A673 (cell line): ENCODE data around the gene RBM15. TPM values are rescaled to one million over a fixed set of nuclear protein-coding genes. Genes with fewer than 3 reads are reported as not detected.

Source experiments
- BruUV-seq: library from RNA; stranded (reverse); fragments of 400-500 nt; replicated peaks from 2 replicates; lab custom pipeline; 2021; lab: Mats Ljungman, UMichigan
- CTCF ChIA-PET: fragments of 300-600 bp; sonication (Branson Sonifier 250); formaldehyde crosslinking; loops from one replicate; lab custom pipeline; 2022; ENCODE audit warnings: antibody characterized with exemption; lab: Charles Lee
- POLR2A ChIA-PET: fragments of 300-600 bp; sonication (Branson Sonifier 250); formaldehyde crosslinking; loops from one replicate; lab custom pipeline; 2022; ENCODE audit warnings: antibody characterized with exemption; ENCODE audit not compliant: low non-redundant PET; lab: Charles Lee
- DNase-seq: peaks from one replicate; pipeline ENCODE4 v3.0.0-alpha.2; 2015; ENCODE audit warnings: low spot score
- H3K27ac ChIP-seq: fragments of 200-600 bp; sonication (generic); 2 replicates; pipeline ENCODE4 v1.5.1; 2016; ENCODE audit warnings: mixed run types, low read depth, mild to moderate bottlenecking, mixed read lengths, antibody characterized with exemption, low read length; ENCODE audit not compliant: poor library complexity, severe bottlenecking
- H3K27me3 ChIP-seq: fragments of 200-600 bp; sonication (generic); replicated peaks from 2 replicates; pipeline ENCODE4 v1.6.1; 2017; ENCODE audit warnings: mixed run types, low read depth, mild to moderate bottlenecking, mixed read lengths, antibody characterized with exemption, low read length; ENCODE audit not compliant: insufficient read depth, poor library complexity
- H3K36me3 ChIP-seq: fragments of 200-600 bp; sonication (generic); 2 replicates; pipeline ENCODE4 v1.6.1; 2016; ENCODE audit warnings: mixed run types, mild to moderate bottlenecking, mixed read lengths, antibody characterized with exemption, low read length; ENCODE audit not compliant: insufficient read depth, poor library complexity, severe bottlenecking
- H3K4me1 ChIP-seq: fragments of 200-600 bp; sonication (generic); 2 replicates; pipeline ENCODE4 v1.6.1; 2017; ENCODE audit warnings: mixed run types, mild to moderate bottlenecking, mixed read lengths, antibody characterized with exemption, low read length; ENCODE audit not compliant: insufficient read depth, poor library complexity, severe bottlenecking
- H3K4me3 ChIP-seq: fragments of 200-600 bp; sonication (generic); 2 replicates; pipeline ENCODE4 v1.5.1; 2016; ENCODE audit warnings: low read depth, mixed run types, mild to moderate bottlenecking, mixed read lengths, low read length; ENCODE audit not compliant: poor library complexity, severe bottlenecking
- H3K9me3 ChIP-seq: fragments of 200-600 bp; sonication (generic); 2 replicates; pipeline ENCODE4 v1.6.1; 2016; ENCODE audit warnings: mixed run types, low read depth, mild to moderate bottlenecking, mixed read lengths, antibody characterized with exemption, low read length; ENCODE audit not compliant: poor library complexity, severe bottlenecking
- CTCF ChIP-seq: fragments of 300-800, 200-600 bp; sonication (generic); conservative IDR thresholded peaks from 2 replicates; pipeline ENCODE4 v1.5.1; 2017; ENCODE audit warnings: low read depth, mild to moderate bottlenecking, antibody characterized with exemption, low read length, moderate library complexity, mixed read lengths
- EZH2 ChIP-seq: fragments of 200-600 bp; sonication (generic); IDR thresholded peaks from 2 replicates; pipeline ENCODE4 v1.6.1; 2017; ENCODE audit warnings: borderline replicate concordance, low read depth, mild to moderate bottlenecking, mixed read lengths, antibody characterized with exemption, low read length; ENCODE audit not compliant: poor library complexity, severe bottlenecking
- intact Hi-C: fragments of 100-400 bp; cut with micrococcal nuclease; formaldehyde crosslinking; loops from one replicate; pipeline ENCODE4 v1.10.0; 2022; ENCODE audit not compliant: unreplicated experiment
- total RNA-seq: library from RNA; stranded (reverse); gene quantifications from 2 replicates; pipeline ENCODE4 v1.2.3, GENCODE V29; 2021

Gene RBM15
- total RNA-seq, 1 experiment from 2014 or later: 60.3 TPM

GRCh38 chr1:110312188-110313121 is 26.7 kb upstream of the RBM15 start:
- no TSS peak for BruUV-seq
- Histone ChIP-seq H3K4me1 (no peaks in the 10 kb centered on the region), H3K27me3 (no peaks in the 10 kb centered on the region), H3K36me3 (no peaks in the 10 kb centered on the region), H3K4me3 (no peak overlapping the region), H3K27ac (no peak overlapping the region), H3K9me3 (no peaks in the 10 kb centered on the region)
- peak; percentile 75 for DNase-seq
- ChIA-PET CTCF (interaction anchor here (0.7 to 5.9 kb wide), 10 partner anchors 10 to 258 kb away, joined by 3 to 82 read pairs (median 4); partner anchors contain the start of gene KCNC4), POLR2A (no interaction called here)
- intact Hi-C loops: loop anchor here (1.0 to 10.0 kb wide), 4 partner anchors 105 to 182 kb away; no protein-coding TSS in a partner anchor
- TF ChIP-seq EZH2 (no peak), CTCF (peak; percentile 89)

GRCh38 chr1:110316735-110317134 is 22.4 kb upstream of the RBM15 start:
- ChIA-PET CTCF (no interaction called here), POLR2A (no interaction called here)
- intact Hi-C loops: loop anchor here (10.0 kb wide), 2 partner anchors 148 to 178 kb away; no protein-coding TSS in a partner anchor

More at GRCh38 chr1:110316735-110317134, 22.4 kb upstream of the RBM15 start:
- no peak for DNase-seq
- Histone ChIP-seq H3K27ac (no peak overlapping the region), H3K4me3 (no peak overlapping the region), H3K4me1 (no peaks in the 10 kb centered on the region), H3K27me3 (no peaks in the 10 kb centered on the region), H3K36me3 (no peaks in the 10 kb centered on the region), H3K9me3 (no peaks in the 10 kb centered on the region)
- TF ChIP-seq CTCF (no peak), EZH2 (no peak)
- BruUV-seq: no TSS peak
